Body of pancreas (tissue), 4 donors: ENCODE results near the gene ANTXR1.

Experiments used
- CTCF ChIP-seq, 7 experiments: fragments of 450-650 bp in 4 of 7; fragments of 200-600 bp in 3 of 7; sonication (generic) in 3 of 7; IDR thresholded peaks; one replicate each; pipeline ENCODE4 v1.5.1; 2016 to 2019; ENCODE audit warnings: antibody characterized with exemption in 7 of 7
- POLR2A ChIP-seq, 3 donors: fragments of 450-650 bp; IDR thresholded peaks; one replicate each; pipeline ENCODE4 v1.6.1; 2016; ENCODE audit warnings: antibody characterized with exemption in 3 of 3, mild to moderate bottlenecking in 2 of 3

- TF ChIP-seq CTCF (IDR thresholded peaks at IDR 0.05) (no peak), POLR2A (IDR thresholded peaks at IDR 0.05) (no peak)
These were observed 128.1 kb downstream of the ANTXR1 start for GRCh38 chr2:69141061-69141460.
